ENCODE data around the gene ENO2. TPM values are rescaled to one million over a fixed set of nuclear protein-coding genes. Genes with fewer than 3 reads are reported as not detected.
"Not testable (repeated sequence)": the region's sequence is repeated elsewhere in the genome, so short reads cannot be mapped to it uniquely, and the experiment has no call there.

Gene ENO2
- total RNA-seq, 2 experiments from 2014 or later, result 85.6 to 103 TPM

GRCh38 chr12:6883252-6883651 is 31.1 kb upstream of the ENO2 start:
- Mint-ChIP-seq H3K4me1 (ENCODE audit: low read depth) (no peaks in the 10 kb centered on the region), H3K27me3 (no peaks in the 10 kb centered on the region), H3K36me3 (ENCODE audit: low read depth) (no peaks in the 10 kb centered on the region), H3K4me3 (no peak overlapping the region), H3K9me3 (no peaks in the 10 kb centered on the region), H3K27ac (no peak overlapping the region)
- TF ChIP-seq CTCF (IDR thresholded peaks at IDR 0.05), result no peak
- no peak for DNase-seq
- no peaks in the 10 kb centered on the region for H3K27me3 ChIP-seq (ENCODE audit: control insufficient read depth in 1 of 2, insufficient read depth in 2 of 2, low read length in 2 of 2)
- ChIA-PET POLR2A (interaction anchor here (3.1 kb wide), 1 partner anchor 10 kb away, joined by 14 read pairs; the partner anchor contains the start of gene SPSB2), CTCF (interaction anchor here (1.1 to 2.9 kb wide), 4 partner anchors 8 to 126 kb away, joined by 3 to 15 read pairs (median 6); partner anchors contain the start of gene SPSB2)
- intact Hi-C loops (cut with DNase I, micrococcal nuclease), result no loop called here
- no peaks in the 10 kb centered on the region for H3K9me3 ChIP-seq (ENCODE audit: control insufficient read depth in 1 of 2, insufficient read depth in 1 of 2, low read length in 2 of 2)
- H3K4me1 ChIP-seq (ENCODE audit: insufficient read depth, low read length), result no peaks in the 10 kb centered on the region
- H3K4me3 ChIP-seq (ENCODE audit: low read length), result no peak overlapping the region
- no peak overlapping the region for H3K27ac ChIP-seq (ENCODE audit: low read depth in 1 of 2, low read length in 2 of 2)
- H3K36me3 ChIP-seq (ENCODE audit: insufficient read depth, low read length), result peaks cover 11% of the 10 kb centered on the region
- no peak for ATAC-seq (ENCODE audit: poor library complexity)

GRCh38 chr12:6883683-6884082 is 30.7 kb upstream of the ENO2 start:
- ATAC-seq (ENCODE audit: poor library complexity), result no peak
- Histone ChIP-seq H3K36me3 (ENCODE audit: insufficient read depth, low read length) (peaks cover 11% of the 10 kb centered on the region), H3K27me3 (ENCODE audit: control insufficient read depth in 1 of 2, insufficient read depth in 2 of 2, low read length in 2 of 2) (no peaks in the 10 kb centered on the region), H3K9me3 (ENCODE audit: control insufficient read depth in 1 of 2, insufficient read depth in 1 of 2, low read length in 2 of 2) (no peaks in the 10 kb centered on the region), H3K27ac (ENCODE audit: low read depth in 1 of 2, low read length in 2 of 2) (no peak overlapping the region), H3K4me3 (ENCODE audit: low read length) (no peak overlapping the region), H3K4me1 (ENCODE audit: insufficient read depth, low read length) (no peaks in the 10 kb centered on the region)
- ChIA-PET CTCF (interaction anchor here (1.8 kb wide), 1 partner anchor 11 kb away, joined by 7 read pairs; the partner anchor contains the start of gene SPSB2), POLR2A (interaction anchor here (3.1 kb wide), 1 partner anchor 10 kb away, joined by 14 read pairs; the partner anchor contains the start of gene SPSB2)
- TF ChIP-seq CTCF (IDR thresholded peaks at IDR 0.05), result no peak
- Mint-ChIP-seq H3K4me3 (no peak overlapping the region), H3K36me3 (ENCODE audit: low read depth) (no peaks in the 10 kb centered on the region), H3K4me1 (ENCODE audit: low read depth) (no peaks in the 10 kb centered on the region), H3K9me3 (no peaks in the 10 kb centered on the region), H3K27me3 (no peaks in the 10 kb centered on the region), H3K27ac (no peak overlapping the region)
- DNase-seq, result no peak
- intact Hi-C loops (cut with DNase I, micrococcal nuclease), result no loop called here

DNA sequence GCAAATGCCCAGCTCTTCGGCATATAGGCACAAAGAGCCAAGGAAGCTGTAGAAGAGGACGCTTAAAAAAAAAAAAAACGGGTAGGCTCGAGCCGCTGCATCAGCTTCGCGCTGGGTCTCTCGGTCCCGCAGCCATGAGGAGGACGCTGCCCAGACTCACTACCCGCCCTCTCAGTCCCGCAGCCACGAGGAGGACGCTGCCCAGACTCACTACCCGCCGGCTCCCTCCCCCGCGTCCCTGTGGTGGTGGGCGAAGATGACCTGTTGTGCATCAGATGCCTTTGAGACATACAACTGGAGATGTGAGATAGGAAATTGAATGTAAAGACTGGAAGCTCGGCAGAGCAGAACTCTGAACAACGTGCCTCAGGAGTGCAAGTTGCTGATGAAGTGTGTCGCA is 29.8 kb upstream of the ENO2 start:
- Mint-ChIP-seq H3K27ac (no peak overlapping the region), H3K4me3 (no peak overlapping the region), H3K27me3 (no peaks in the 10 kb centered on the region), H3K9me3 (no peaks in the 10 kb centered on the region), H3K36me3 (ENCODE audit: low read depth) (no peaks in the 10 kb centered on the region), H3K4me1 (ENCODE audit: low read depth) (no peaks in the 10 kb centered on the region)
- no peaks in the 10 kb centered on the region for H3K27me3 ChIP-seq (ENCODE audit: control insufficient read depth in 1 of 2, insufficient read depth in 2 of 2, low read length in 2 of 2)
- no peaks in the 10 kb centered on the region for H3K4me1 ChIP-seq (ENCODE audit: insufficient read depth, low read length)
- no peaks in the 10 kb centered on the region for H3K9me3 ChIP-seq (ENCODE audit: control insufficient read depth in 1 of 2, insufficient read depth in 1 of 2, low read length in 2 of 2)
- ChIA-PET POLR2A (interaction anchor here (1.0 kb wide), 1 partner anchor 32 kb away, joined by 3 read pairs; the partner anchor contains the start of gene USP5), CTCF (interaction anchor here (0.6 kb wide), 1 partner anchor 360 kb away, joined by 4 read pairs; no protein-coding TSS in a partner anchor)
- peaks cover 11% of the 10 kb centered on the region for H3K36me3 ChIP-seq (ENCODE audit: insufficient read depth, low read length)
- no peak for TF ChIP-seq CTCF (IDR thresholded peaks at IDR 0.05)
- H3K27ac ChIP-seq (ENCODE audit: low read depth in 1 of 2, low read length in 2 of 2), result no peak overlapping the region
- intact Hi-C loops (cut with DNase I, micrococcal nuclease), result no loop called here
- ATAC-seq (ENCODE audit: poor library complexity), result no peak
- DNase-seq, result no peak
- no peak overlapping the region for H3K4me3 ChIP-seq (ENCODE audit: low read length)

DNA sequence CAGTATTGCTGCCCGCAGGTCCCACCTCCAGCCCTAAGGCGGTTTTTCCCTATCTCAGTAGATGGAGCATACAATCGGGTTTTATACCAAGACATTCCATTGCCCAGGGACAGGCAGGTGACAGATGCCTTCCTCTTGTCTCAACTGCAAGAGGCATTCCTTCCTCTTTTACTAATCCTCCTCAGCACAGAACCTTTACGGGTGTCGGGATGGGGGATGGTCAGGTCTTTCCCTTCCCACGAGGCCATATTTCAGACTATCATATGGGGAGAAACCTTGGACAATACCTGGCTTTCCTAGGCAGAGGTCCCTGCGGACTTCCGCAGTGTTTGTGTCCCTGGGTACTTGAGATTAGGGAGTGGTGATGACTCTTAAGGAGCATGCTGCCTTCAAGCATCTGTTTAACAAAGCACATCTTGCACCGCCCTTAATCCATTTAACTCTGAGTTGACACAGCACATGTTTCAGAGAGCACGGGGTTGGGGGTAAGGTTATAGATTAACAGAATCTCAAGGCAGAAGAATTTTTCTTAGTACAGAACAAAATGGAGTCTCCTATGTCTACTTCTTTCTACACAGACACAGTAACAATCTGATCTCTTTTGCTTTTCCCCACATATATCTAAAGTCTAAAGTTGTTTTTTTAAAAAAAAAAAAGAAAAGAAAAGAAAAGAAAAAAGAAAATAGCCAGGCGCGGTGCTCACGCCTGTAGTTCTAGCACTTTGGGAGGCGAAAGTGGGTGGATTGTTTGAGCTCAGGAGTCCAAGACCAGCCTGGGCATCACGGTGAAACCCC is 28.0 kb upstream of the ENO2 start:
- DNase-seq; intact Hi-C loops (cut with DNase I, micrococcal nuclease); H3K27ac ChIP-seq (ENCODE audit: low read depth in 1 of 2, low read length in 2 of 2); H3K36me3 Mint-ChIP-seq (ENCODE audit: low read depth); H3K9me3 Mint-ChIP-seq; H3K27me3 Mint-ChIP-seq; H3K9me3 ChIP-seq (ENCODE audit: control insufficient read depth in 1 of 2, insufficient read depth in 1 of 2, low read length in 2 of 2); H3K27me3 ChIP-seq (ENCODE audit: control insufficient read depth in 1 of 2, insufficient read depth in 2 of 2, low read length in 2 of 2); POLR2A ChIA-PET; H3K4me3 ChIP-seq (ENCODE audit: low read length); H3K27ac Mint-ChIP-seq; H3K4me3 Mint-ChIP-seq; H3K4me1 ChIP-seq (ENCODE audit: insufficient read depth, low read length); ATAC-seq (ENCODE audit: poor library complexity); H3K4me1 Mint-ChIP-seq (ENCODE audit: low read depth): not testable (repeated sequence)
- CTCF ChIA-PET, result interaction anchor here (1.2 to 1.9 kb wide), 2 partner anchors 12 to 14 kb away, joined by 3 to 8 read pairs; partner anchors contain the start of gene SPSB2
- peaks cover 11% of the 10 kb centered on the region for H3K36me3 ChIP-seq (ENCODE audit: insufficient read depth, low read length)
